HG02840 (cell line): ENCODE data around the gene OBP2A.
A peak's percentile ranks its signal among the peaks of the same experiment; 100 is the strongest.
"Not testable (repeated sequence)": the region's sequence is repeated elsewhere in the genome, so short reads cannot be mapped to it uniquely, and the experiment has no call there.

Experiments
- ATAC-seq: cut with Tn5 transposase; IDR thresholded peaks from one replicate; pipeline ENCODE4 v1.9.1; 2021; ENCODE audit warnings: mild to moderate bottlenecking, moderate library complexity, moderate number of reproducible peaks; ENCODE audit not compliant: unreplicated experiment, low FRiP score

OBP2A gene, protein sequence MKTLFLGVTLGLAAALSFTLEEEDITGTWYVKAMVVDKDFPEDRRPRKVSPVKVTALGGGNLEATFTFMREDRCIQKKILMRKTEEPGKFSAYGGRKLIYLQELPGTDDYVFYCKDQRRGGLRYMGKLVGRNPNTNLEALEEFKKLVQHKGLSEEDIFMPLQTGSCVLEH

GRCh38 chr9:135545646-135546176, at the start of gene OBP2A:
Gene OBP2A (plus strand): TSS chr9:135546126. CDS start chr9:135546181, 55 bp downstream.
- not testable (repeated sequence) for ATAC-seq

- ATAC-seq = no peak
Measured at GRCh38 chr9:135498381-135499126, 47.4 kb upstream of the OBP2A start.

DNA sequence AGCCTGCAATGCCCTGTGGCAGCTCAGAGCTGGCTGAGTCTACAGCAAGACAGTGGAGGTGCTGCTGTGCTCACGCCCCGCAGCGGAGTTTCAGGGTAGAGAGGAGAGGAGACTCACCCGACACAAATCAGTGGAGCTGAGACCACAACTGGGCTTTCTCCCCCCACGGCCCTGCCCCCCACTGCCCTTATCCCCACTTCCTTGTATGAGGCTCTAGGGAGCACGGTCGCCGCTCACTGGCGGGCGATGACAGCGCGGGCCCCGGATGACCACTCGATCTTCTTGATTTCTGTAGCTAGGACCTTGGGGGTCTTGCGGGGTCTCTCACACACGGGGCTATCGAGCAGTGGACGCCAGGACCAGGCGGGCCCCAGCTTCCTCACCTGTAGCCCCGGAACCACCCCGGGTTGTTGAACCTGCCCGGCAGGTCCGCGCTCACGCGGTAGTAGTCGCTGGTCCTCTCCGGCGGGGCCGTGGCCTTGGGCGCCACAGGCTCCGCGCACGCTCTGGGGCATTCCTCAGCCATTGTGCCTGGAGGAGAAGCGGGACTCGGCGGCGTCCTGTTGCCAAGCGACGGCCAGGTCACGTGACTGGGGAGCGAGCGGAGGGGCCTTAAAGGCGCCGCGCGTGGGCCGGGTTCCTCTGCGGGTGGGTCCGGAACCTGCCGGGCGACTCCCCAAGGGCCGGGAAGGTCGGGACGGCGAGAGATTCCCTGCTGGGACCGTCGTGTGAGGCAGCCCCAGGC, 46.4 kb upstream of the OBP2A start:
- peak; percentile 59 for ATAC-seq

DNA sequence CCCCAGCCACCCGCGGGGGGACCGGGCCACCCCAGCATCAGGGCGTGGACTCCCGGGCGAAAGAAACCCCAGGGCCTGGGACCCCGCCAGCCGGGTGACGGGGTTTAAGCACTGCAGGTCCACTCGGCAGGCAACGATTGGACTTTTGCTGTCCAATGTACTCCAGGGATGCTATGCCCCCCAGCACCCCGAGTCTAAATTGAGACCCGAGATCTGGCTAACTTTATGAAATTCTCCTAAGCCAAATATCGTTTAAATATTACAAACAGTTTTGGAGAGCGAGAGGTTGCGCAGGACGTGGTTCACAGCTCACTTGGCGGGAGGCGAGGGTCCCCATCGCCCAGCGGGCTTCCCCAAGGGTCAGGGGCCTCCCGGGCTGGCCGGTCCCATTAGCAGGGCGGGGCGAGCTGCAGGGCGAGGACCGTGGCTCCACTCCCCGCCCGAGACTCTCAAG, 45.8 kb upstream of the OBP2A start:
- ATAC-seq = peak; percentile 17

DNA sequence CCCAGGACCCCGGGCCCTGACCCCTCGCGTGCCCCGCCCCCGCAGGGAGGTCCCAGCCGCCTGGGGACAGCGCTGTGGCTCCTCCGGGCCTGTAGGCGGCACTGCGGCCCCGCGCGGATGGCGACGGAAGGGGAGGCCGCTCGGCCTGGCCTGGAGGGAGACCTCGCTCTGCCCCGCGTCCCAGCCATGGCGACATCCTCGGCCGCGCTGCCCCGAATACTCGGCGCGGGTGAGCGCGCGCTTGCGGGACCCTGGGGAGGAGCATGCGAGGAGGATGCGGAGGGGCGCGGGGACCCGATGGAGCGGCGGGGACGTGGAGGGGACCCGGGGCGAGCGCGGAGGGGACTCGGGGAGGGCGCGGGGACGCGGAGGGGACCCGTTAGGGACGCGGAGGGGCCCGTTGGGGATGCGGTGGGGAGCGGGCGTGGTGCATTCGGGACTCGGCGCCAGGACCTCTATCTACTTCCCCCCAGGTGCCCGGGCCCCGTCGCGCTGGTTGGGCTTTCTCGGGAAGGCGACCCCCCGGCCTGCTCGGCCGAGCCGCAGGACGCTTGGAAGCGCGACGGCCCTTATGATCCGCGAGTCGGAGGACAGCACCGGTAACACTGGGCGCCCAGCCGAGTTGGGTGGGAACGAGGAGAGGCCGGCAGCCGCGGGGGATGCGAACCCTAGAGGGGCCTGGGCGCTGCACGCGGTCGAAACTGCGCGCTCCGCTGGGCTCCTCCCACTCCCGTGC, 45.2 kb upstream of the OBP2A start, which contains the start of gene MRPS2:
MRPS2 (plus strand) TSS at position 158 of the 736 bp plus-strand sequence; CDS start at position 187, 29 bp downstream.
- peak; percentile 81 for ATAC-seq

DNA sequence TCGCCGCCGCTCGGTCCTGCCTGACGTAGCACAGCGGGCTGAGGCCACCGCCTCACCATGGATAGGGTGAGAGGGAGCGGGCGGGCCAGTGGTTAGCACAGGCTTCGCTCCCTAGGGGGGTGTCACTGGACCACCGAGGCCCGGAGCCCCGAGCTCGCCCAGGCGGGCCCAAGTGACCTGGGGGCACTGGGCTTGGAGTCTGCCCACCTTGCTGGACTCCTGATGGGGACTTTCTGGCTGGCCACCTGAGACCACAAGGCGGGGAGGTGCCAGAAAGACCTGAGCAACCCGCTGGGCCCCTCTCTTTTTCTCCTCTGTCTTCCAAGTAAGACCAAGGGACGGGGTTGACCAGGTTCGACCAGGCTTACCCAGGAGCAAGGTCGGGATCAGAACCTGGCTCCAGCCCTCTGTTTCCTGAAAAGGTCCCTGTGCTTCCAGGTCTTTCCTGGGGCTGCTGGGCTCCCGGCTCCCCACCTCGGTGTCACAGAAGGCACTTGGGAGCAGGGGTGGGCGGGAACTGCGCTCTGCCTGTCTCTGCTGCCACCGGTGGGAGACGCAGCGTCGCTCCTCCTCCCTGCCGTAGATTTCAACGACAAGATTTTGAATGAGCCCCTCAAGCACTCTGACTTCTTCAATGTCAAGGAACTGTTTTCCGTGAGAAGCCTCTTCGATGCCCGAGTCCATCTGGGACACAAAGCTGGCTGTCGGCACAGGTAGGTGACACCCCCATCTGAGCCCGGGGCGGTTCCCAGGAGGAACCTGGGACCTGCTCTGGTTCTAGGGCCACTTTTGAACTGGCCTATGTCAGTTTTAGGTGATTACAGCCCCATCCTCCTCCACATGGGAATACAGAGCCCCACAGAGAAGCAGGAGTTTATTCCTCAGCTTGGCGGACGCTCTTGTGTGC, 44.4 kb upstream of the OBP2A start:
- no peak for ATAC-seq

GRCh38 chr9:135502168-135502872, 43.6 kb upstream of the OBP2A start:
- ATAC-seq = no peak

DNA sequence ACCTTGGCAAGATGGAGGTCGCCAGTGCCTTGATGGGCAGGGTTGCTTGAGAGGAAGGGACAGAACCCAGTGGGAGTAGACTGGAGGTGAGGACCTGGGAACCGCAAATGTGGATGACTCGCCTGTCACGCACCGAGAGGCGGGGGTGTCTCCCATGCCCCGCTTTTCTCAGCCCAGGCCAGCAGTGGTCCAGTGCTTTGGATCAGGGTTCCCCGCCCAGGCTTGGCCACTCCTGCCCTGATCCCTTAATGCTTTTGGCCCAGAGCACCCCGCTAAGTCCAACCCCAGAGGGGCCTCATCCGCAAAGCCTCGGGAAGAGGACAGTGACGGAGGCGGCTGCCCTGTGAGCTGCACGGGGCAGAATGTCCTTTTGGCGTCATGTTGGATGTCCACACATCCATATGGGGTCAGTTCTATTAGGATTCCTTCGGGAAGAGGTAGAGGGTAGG, 43.0 kb upstream of the OBP2A start:
- ATAC-seq = no peak

- no peak for ATAC-seq
Measured at GRCh38 chr9:135503371-135504261, 42.3 kb upstream of the OBP2A start.

GRCh38 chr9:135504262-135505243, 41.4 kb upstream of the OBP2A start:
- no peak for ATAC-seq

DNA sequence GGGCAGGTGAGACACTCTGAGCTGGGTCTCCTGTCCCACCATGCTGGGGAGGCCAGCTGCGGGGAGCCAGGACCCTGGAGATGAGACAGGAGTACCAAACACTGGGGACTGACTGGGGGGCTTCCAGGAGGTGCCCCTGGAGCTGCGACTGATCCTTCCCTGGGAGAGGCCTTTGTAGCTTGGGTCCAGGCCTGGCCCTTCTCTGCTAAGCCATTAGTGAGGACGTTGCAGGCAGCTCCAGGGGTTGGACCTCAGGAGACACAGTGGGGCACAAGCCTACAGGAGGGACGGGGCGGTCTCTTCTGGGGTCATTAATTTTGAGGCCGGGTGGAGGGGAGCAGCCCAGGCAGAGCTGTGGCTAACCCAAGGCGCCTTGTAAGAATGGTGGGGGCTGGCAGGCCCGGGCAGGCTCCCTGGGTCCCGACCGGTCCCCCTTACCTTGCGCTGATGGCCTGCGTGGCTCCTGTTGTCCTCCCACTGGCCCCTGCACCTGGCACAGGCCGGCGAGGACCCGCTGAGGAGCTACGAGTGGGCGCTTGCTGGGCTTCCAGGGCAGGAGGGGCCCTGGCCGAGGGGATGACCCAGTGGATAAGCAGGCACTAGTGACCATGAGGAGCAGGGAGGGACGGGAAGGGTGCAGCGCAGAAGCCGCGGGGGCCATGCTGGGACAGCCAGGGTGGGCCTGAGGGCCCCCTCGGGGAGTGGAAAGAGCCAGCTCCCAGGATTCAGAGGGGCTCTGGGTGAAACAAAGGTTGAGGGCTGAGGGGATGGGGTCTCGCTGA, 40.3 kb upstream of the OBP2A start:
- ATAC-seq = no peak

GRCh38 chr9:135506327-135507103, 39.4 kb upstream of the OBP2A start:
- no peak for ATAC-seq

DNA sequence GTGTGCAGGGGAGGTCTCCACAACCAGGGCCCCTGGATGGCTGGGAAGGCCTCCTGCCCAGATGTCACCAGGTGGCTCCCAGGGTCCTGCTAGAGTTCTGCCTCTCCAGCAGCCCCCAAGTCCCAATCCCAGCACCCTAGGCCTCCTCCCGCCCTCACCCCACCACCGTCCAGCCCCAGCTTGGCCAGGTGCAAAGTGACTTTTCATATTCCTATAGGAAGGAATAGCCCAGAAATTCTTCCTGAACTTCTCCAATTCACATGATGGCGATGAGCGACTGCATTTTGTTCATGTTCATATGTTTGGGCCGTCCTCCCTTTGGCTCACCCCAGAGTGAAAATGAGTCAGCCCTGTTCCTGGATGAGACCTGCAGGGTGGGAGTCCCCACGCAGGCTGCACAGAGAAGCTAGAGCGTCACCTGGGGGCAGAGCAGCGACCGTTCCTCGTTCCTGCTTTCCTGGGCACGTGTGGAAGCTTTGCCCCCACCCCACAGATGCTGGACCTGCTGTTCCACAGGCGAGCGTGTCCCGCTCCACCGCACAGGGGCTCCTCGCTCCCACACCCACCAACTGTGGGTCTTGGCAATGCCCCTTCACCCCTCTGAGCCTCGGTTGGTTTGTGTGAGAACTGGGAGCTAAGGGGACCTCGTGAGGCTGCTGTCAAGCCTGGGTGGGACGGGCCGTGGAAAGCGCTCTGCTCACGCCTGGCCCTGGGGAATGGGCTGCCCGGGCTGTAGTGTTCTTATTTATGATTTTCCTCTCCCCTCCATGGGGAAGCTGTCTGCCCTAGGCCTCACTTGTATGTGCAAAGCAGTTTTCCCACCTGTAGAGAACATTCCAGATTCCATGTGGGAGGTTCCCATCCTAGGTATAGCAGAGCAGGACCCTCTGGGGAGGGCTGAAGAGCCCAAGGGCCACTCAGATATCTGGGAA, 38.6 kb upstream of the OBP2A start:
- no peak for ATAC-seq
